OCI-M2 (cell line): ENCODE data around the gene YBX2.

Experiments used
- DNase-seq: peaks from one replicate; lab custom pipeline; 2025; ENCODE audit not compliant: unreplicated experiment; lab: John Stamatoyannopoulos, UW

YBX2 gene

DNA sequence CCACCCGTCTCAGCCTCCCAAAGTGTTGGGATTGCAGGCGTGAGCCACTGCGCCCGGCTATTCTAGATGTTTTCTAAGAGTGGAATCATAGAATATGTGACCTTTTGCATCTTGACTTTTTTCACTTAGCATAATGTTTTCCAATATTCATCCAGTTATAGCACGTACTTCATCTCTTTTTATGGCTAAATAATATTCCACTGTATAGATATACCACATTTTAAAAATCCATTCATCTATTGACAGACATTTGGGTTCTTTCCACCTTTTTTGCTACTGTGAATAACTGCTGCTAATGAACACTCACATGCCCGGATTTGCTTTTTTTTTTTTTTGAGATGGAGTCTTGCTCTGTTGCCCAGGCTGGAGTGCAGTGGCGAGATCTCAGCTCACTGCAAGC is 9.7 kb upstream of the YBX2 start:
- no peak for DNase-seq

- DNase-seq, result no peak
Observed at GRCh38 chr17:7296189-7296861, 1.9 kb upstream of the YBX2 start.

GRCh38 chr17:7295230-7296180 is 1.1 kb upstream of the YBX2 start:
- DNase-seq, result no peak

- DNase-seq, result no peak
Observed at GRCh38 chr17:7293816-7294613, 424 bp downstream of the YBX2 start.

GRCh38 chr17:7293159-7293558 is 1.3 kb downstream of the YBX2 start:
- DNase-seq, result no peak

- DNase-seq, result no peak
Observed at GRCh38 chr17:7292729-7293128, 1.7 kb downstream of the YBX2 start.

DNA sequence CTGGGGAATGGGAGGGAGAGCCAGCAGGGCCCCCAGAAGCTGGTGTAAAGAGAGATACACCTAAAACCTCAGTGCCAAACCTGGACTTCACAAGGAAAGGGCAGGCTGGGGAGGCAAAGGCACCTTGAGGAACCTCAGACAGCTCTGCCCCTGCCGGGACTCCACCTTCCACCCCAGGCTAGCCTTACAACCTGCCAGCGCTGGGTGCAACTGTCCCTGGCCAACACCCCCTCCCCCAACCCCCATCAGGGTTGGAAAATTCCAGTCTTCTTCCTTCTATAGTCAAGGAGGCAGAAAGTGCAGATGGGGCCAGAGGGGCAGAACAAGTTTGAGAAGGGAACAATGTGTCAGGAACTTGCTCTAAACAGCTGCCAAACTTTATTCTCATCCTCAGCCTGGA is 2.2 kb downstream of the YBX2 start:
- no peak for DNase-seq

- no peak for DNase-seq
Observed at GRCh38 chr17:7290685-7291084, 3.8 kb downstream of the YBX2 start.

GRCh38 chr17:7290166-7290565 is 4.3 kb downstream of the YBX2 start:
- no peak for DNase-seq

DNA sequence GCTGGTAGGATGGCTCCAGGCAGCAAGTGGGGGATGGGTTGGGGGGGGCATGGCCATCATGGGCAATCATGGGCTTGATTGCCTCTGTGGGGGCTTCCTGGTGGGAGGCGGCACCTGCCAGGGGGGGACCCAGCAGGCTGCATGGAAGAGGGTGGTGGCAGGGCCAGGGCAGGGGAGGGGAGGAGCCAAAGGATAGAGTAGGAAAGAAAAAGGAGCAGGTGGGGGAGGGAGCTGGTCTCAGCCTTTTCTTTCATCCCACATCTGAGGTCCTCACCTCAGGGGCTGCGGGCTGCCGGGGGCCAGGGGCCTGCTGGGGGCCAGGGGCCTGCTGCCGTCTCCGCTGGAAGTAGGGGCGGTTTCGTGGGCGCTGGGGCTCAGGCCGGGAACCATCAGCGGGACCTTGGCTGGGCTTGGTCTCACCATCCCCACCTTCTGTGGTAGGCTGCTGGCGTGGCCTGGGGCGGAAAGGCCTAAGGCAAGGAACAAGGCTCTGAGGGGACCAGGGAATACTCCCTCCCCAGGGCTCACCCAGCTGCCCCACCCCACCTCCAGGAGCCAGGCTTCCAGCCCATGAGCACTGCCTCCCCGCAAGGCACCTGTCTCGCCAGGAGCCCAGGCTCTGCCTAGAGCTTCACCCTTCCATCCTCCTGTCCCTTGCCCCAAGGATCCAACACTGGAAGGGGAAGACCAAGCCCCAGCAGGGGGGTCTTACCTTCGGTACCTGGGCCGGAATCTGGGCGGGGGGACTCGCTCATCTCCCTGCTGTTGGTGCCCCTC is 5.0 kb downstream of the YBX2 start:
- no peak for DNase-seq

DNA sequence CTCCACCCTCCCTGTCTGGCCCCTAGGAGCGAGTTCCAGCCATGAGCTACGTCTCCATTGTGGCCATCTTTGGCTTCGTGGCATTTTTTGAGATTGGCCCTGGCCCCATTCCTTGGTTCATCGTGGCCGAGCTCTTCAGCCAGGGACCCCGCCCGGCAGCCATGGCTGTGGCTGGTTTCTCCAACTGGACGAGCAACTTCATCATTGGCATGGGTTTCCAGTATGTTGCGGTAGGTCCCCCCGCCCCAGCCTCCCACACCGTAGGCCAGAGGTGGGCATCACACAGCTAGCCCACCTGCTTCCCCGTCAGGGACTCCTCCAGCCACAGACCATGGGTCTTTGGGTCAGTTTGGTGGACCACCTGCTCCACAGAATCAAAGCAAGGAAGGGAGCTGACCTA is 8.8 kb downstream of the YBX2 start:
- DNase-seq, result no peak

DNA sequence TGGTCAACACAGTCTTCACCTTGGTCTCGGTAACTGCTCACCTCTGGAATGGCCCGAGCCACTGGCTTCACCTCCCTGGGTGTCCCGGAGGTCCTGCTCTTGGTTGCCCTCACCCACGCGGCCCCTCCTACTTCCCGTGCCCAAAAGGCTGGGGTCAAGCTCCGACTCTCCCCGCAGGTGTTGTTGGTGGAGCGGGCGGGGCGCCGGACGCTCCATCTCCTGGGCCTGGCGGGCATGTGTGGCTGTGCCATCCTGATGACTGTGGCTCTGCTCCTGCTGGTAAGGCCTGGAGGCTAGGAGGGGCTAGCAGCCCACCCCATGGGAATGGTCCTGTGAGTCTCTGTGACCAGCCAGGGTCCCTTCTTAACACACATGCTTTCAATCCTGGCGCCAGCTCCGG is 9.5 kb downstream of the YBX2 start:
- DNase-seq, result no peak

DNA sequence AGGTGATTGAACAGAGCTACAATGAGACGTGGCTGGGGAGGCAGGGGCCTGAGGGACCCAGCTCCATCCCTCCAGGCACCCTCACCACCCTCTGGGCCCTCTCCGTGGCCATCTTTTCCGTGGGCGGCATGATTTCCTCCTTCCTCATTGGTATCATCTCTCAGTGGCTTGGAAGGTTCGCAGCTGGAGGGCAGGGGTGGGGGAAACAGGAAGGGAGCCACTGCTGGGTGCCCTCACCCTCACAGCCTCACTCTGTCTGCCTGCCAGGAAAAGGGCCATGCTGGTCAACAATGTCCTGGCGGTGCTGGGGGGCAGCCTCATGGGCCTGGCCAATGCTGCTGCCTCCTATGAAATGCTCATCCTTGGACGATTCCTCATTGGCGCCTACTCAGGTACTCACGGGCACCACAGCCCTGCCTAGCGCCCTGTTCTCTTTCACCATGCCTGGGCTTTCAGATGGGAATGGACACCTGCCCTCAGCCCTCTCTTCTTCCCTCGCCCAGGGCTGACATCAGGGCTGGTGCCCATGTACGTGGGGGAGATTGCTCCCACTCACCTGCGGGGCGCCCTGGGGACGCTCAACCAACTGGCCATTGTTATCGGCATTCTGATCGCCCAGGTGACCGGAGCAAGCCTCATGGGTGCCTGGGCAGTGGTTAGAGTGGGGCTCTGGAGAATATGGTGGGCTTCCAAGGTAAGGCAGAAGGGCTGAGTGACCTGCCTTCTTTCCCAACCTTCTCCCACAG is 10.8 kb downstream of the YBX2 start:
- no peak for DNase-seq

- DNase-seq, result no peak
Observed at GRCh38 chr17:7282752-7283321, 11.6 kb downstream of the YBX2 start.

GRCh38 chr17:7281953-7282751 is 12.3 kb downstream of the YBX2 start:
- DNase-seq, result no peak

DNA sequence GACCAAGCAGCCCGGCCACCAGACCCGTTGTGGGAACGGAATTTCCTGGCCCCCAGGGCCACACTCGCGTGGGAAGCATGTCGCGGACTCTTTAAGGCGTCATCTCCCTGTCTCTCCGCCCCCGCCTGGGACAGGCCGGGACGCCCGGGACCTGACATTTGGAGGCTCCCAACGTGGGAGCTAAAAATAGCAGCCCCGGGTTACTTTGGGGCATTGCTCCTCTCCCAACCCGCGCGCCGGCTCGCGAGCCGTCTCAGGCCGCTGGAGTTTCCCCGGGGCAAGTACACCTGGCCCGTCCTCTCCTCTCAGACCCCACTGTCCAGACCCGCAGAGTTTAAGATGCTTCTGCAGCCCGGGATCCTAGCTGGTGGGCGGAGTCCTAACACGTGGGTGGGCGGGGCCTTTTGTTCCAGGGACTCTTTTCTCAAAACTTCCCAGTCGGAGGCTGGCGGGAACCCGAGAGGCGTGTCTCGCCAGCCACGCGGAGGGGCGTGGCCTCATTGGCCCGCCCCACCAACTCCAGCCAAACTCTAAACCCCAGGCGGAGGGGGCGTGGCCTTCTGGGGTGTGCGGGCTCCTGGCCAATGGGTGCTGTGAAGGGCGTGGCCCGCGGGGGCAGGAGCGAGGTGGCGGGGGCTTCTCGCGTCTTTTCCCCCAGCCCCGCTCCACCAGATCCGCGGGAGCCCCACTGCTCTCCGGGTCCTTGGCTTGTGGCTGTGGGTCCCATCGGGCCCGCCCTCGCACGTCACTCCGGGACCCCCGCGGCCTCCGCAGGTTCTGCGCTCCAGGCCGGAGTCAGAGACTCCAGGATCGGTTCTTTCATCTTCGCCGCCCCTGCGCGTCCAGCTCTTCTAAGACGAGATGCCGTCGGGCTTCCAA is 13.1 kb downstream of the YBX2 start, which contains the start of gene SLC2A4:
SLC2A4 (plus strand) TSS at position 645 of the 879 bp plus-strand sequence; CDS start at position 862, 217 bp downstream.
- DNase-seq, result peak; percentile 60

DNA sequence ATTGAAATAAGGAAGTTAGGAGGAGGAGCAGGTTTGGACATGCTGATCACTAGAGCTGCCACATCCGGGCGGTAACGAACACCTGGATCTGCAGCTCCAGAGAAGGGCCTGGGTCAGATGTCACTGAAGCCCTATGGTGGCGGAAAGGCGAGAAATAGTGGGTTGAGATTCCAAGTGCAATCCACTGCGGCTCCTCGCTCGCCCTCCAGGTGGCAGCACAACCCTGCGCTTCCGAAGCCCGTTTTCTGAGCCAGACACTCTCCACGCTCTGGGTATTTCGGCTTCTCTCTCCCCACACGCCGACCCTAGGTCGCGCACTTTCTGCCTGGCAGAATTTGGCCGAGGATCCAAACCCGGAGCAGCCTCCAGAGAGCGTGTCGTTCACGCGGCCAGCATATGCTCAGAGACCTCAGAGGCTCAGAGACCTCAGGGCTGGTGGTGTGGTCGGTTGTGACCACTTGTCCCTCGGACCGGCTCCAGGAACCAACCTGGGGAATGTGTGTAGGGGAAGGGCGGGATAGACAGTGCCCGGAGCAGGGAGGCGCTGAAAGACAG is 13.8 kb downstream of the YBX2 start:
- peak; percentile 58 for DNase-seq
